Ovary (tissue), 3 donors: ENCODE results near the gene C12orf50.

Experiments used
- POLR2A ChIP-seq: fragments of 450-650 bp; IDR thresholded peaks from one replicate; pipeline ENCODE4 v1.6.1; 2017; ENCODE audit warnings: antibody characterized with exemption, mild to moderate bottlenecking, moderate library complexity
- TF ChIP-seq, protein P1 (sequence below), 3 donors: fragments of 450-650 bp in 2 of 3; fragments of 200-600 bp in 1 of 3; IDR thresholded peaks; one replicate each; pipeline versions ENCODE4 v1.5.1 to v1.8.0; 2016 to 2022; ENCODE audit warnings: antibody characterized with exemption in 3 of 3, mild to moderate bottlenecking in 1 of 3
- donor health status: DM: no; HTN: no; CAD: no.

DNA sequence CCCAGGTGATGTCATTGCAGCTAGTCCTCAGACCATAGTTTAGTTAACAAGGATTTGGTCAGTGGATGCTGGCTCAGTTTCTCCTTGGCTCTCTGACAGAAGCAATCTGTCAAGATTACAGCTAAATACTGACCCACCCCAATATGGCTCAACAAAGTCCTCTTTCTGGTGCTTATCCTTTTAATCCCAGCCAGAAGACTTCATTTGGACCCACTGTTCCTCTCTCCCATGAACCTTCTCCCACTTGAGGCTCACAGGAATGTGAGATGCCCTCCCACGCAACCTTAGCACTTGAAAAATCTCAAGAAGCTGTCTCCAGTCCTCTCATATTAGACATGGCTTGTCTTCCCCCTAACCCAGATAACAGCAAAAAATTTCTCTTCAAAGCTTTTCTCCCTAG lies 47.7 kb downstream of the C12orf50 start:
- TF ChIP-seq, protein P1, sequence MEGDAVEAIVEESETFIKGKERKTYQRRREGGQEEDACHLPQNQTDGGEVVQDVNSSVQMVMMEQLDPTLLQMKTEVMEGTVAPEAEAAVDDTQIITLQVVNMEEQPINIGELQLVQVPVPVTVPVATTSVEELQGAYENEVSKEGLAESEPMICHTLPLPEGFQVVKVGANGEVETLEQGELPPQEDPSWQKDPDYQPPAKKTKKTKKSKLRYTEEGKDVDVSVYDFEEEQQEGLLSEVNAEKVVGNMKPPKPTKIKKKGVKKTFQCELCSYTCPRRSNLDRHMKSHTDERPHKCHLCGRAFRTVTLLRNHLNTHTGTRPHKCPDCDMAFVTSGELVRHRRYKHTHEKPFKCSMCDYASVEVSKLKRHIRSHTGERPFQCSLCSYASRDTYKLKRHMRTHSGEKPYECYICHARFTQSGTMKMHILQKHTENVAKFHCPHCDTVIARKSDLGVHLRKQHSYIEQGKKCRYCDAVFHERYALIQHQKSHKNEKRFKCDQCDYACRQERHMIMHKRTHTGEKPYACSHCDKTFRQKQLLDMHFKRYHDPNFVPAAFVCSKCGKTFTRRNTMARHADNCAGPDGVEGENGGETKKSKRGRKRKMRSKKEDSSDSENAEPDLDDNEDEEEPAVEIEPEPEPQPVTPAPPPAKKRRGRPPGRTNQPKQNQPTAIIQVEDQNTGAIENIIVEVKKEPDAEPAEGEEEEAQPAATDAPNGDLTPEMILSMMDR (IDR thresholded peaks at IDR 0.05), result no peak
- no peak for TF ChIP-seq POLR2A
